NOMO-1 treated with DMSO at 0.1 percent for 48 hours (cell line): ENCODE data around the gene SLC1A3.
"Not testable (repeated sequence)": the region's sequence is repeated elsewhere in the genome, so short reads cannot be mapped to it uniquely, and the experiment has no call there.

ENCODE experiments used
- DNase-seq: peaks from one replicate; lab custom pipeline; 2025; ENCODE audit not compliant: unreplicated experiment; lab: John Stamatoyannopoulos, UW

The SLC1A3 gene

GRCh38 chr5:36606428-36607113, at the start of gene SLC1A3:
Gene SLC1A3, plus strand, starts transcription at chr5:36606606. Its CDS starts 1,818 bp downstream, at chr5:36608424.
- peak; percentile 74 for DNase-seq

DNA sequence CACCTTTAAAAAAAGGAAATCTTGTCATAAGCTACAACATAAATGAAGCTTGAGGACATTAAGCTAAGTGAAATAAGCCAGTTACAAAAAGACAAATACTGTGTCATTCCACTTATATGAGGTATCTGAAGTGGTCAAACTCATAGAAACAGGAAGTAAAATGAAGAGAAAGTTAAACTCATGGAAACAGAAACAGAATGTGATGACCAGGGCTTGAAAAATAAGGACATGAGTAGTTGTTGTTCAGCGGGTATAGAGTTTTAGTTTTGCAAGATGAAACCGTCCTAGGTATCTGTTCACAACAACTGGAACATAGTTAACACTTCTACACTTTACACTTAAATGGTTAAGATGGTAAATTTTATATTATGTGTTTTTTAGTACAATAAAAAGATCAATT, 47.8 kb upstream of the SLC1A3 start:
- DNase-seq, result peak; percentile 68

GRCh38 chr5:36561601-36562000, 44.8 kb upstream of the SLC1A3 start:
- peak; percentile 91 for DNase-seq

DNA sequence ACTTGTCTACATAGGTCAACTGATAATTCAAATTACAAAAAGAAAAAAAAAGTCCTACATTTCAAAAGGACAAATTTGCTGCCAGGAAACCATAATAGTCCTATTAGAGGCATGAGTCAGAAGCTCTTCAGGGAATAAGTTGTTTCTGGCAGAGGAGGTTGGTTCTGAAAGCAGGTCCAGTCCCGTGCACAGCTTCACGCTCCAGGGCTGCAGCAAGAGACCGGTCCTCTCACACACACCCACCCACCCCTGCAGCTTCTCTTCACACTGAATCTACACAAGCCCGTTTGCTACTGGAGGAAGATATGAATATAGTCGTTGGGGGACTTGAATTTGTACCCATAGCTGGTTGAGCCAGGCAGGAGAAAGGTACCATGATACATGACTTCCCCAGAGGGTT, 36.9 kb upstream of the SLC1A3 start:
- no peak for DNase-seq

DNA sequence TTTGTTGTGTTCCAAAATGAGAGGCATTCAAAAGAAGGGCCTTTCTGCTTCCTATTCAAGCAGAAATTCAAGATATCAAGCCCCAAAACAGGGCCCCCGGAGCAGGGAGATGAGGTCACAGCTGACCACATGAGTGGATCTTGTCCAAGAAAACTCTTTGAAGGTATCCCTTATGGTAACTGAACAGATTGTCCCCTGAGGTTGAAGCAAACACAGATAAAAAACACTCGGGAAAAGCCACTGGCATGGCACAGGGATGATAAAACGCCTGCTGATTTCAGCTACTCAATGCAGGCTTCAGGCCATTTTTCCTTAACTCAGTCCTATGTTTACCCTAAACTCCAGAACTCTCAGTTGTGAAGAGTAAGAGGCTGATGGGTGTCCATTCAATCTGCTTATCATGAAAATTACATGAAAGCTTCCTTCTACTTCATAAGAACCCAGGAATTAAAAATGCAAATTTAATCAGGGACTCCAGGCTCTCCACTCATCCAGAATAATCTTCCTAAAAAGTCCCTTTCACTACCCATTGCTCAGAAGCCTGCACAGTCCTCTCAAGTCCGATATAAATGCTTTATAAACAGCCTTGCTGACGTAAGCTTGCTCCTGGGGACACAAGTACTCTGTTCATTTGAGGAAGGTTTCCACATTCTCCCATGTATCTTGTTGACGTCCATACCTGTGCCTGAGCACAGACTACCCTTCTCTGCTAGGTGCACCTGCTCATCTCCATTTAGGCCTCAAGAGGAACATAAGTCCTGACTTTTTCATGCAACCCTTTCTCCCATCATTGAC, 35.9 kb upstream of the SLC1A3 start:
- no peak for DNase-seq

GRCh38 chr5:36571401-36572042, 34.9 kb upstream of the SLC1A3 start:
- DNase-seq, result no peak

DNA sequence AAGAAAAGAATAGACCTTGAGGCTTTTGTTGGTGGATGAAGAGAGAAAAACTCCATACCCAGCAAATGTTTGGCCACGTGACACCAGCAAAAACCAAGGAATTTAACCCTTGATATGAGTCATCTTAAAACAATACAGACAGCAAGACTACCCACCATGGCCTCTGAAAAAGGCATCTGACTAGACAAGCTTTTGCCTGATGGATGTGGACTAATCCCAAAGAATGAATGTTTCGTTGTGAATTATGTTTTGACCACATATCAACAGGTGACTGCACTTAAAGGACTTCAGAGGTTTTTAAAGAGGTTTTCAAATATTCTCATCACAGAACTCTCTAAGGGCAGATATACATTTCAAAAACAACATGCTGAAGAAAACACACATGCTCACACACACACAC, 33.0 kb upstream of the SLC1A3 start:
- no peak for DNase-seq

DNA sequence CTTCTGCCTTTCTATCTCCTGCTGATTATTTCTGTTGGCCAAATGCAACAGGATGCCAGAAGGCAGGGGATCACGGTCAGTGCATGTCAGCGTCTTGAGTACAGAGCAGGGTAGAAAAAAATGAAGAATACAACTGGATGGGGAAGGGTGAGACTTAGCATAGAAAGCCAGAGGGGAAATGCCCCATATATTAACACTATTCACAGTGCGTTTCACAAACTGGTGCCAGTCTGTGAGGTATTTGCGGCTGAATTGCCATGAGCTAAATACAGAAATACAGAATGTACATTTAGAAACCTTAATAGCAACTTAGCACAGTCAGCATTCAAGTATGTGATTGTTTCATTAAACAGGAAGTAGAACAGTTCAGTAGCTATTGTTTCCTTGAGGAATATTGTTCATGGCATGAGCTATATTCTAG, 31.0 kb upstream of the SLC1A3 start:
- no peak for DNase-seq

GRCh38 chr5:36576721-36577120, 29.7 kb upstream of the SLC1A3 start:
- DNase-seq, result no peak

GRCh38 chr5:36579858-36580257, 26.5 kb upstream of the SLC1A3 start:
- DNase-seq, result not testable (repeated sequence)

DNA sequence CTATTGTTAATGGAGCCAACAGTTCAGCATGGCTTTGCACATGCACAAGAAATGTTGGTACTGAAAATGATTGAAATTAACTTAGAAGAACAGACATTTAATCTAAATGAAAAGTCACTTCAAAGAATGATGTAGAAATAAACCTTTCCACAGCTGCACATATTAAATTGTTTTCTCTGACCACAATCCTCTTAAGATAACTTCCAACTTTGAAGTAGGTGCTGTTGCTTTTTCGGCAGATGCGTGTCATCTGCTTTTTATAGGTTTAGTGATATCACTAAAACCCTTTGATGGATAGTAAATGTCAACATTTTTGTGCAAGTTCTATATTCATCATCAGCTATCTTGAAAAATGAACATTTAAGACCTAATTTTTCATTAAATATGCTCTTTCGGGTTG, 25.3 kb upstream of the SLC1A3 start:
- no peak for DNase-seq

DNA sequence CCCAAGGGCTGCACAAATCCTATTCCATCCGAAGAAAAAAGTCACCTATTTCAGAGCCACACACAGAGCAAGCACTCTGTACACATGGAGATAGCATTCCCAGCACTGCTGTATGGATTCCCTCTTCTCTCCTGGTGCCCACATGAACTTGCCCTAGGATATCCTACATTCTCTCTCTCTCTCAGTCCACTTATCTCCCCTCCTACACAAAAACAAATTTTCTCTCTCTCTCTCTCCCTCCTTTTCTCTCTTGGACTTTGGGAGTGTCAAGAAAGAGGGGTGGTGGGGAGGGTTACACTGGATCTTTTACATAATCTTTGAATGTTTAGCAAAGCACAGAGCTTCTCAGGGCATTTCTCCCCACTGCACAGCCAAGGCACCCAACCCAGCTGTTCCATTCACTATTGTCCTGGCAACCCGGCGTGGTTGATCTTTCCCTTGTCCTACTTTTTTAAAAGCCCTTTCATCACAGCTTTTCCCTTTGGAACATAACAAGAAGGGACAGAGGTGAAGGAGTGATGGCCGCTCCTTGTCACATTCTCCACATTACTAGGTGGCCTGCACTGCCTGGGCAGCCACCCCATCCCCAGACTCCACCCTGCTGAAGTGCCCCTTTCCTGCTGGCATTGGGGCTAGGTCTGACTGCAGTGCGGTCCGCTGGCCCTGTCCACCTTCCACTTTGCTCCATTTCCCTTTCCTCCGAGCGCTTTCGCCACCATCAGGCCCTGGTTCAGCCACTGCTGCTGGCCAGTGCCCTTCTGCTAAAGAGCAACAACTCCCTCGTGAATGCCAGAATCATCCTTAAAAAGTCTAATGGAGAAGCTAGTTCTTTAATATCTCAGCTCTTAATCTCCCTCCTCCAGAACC, 22.2 kb upstream of the SLC1A3 start:
- no peak for DNase-seq

DNA sequence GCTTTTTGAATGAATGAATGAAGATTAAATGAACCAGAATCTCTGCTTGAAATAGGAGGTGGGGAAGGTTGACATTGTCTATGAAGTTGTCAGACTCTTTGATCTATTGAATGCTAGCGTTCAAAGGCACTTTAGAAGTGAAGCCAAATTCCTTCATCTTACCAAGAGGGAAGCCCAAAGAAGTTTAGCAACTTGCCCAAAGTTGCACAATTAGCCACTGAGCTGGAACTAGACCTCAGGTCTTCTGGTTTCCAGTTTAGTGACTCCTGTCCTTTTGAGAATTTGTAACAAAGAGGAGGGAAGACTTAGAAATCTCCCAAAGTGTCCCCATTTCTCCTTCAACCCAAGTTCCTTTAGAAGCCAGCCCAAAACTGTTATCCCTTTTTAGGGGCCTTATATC, 20.7 kb upstream of the SLC1A3 start:
- peak; percentile 62 for DNase-seq

DNA sequence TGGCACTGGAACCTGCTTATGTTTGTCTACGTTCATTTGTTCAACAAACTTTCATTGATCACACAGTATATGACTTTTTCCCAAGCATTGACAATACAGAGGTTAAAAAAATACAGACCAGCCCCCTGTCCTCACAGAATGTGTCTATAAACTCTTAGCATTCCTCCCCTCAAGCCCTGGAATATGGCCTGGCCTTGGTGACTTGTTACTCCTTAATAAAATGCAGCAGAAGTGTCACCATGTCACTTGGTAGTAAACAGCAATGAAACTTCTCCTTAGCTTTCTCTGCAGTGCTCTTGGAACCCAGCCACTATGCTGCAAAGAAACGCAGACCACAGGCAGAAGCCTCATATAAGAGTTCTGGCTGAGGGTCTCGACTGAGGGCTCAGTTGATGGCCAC, 19.1 kb upstream of the SLC1A3 start:
- no peak for DNase-seq

- DNase-seq, result not testable (repeated sequence)
Measured at GRCh38 chr5:36589735-36590134, 16.7 kb upstream of the SLC1A3 start.

- no peak for DNase-seq
Measured at GRCh38 chr5:36590513-36591286, 15.7 kb upstream of the SLC1A3 start.

DNA sequence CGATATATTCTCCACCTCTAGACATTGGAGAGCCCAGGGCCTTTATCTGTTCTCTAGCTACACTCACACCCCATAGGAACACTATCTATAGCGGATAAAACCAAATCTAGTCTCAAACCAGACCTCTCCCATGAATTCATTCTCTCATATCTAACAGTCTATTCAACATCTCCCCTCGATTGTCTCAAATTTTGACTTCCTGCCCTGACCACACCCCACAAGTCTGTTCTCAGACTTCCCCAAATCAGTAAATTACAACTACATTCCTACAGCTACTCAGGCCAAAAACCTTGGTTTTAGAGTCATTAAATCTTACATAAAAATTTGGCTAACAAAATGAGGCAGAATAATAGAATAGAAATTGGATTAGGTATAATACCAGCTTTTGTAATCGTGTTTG, 12.5 kb upstream of the SLC1A3 start:
- DNase-seq, result peak; percentile 93

- DNase-seq, result no peak
Measured at GRCh38 chr5:36596247-36596646, 10.2 kb upstream of the SLC1A3 start.

- no peak for DNase-seq
Measured at GRCh38 chr5:36596756-36597155, 9.7 kb upstream of the SLC1A3 start.

GRCh38 chr5:36598045-36598444, 8.4 kb upstream of the SLC1A3 start:
- no peak for DNase-seq
